H9 (cell line): ENCODE results near the gene RARB. TPM values are rescaled to one million over a fixed set of nuclear protein-coding genes. Genes with fewer than 3 reads are reported as not detected.

Source experiments
- DNase-seq: peaks from one replicate; pipeline ENCODE4 v3.0.0-alpha.2; 2017
- H2AFZ ChIP-seq: one replicate; pipeline ENCODE4 v1.6.1; 2013; ENCODE audit warnings: mild to moderate bottlenecking, low read length, control low read depth, moderate library complexity
- H2AK5ac ChIP-seq: 2 replicates; pipeline ENCODE4 v1.6.1; 2013; ENCODE audit warnings: low read length, control low read depth, mixed read lengths; ENCODE audit not compliant: insufficient read length
- H2BK120ac ChIP-seq: one replicate; pipeline ENCODE4 v1.6.1; 2013; ENCODE audit warnings: low read depth, mild to moderate bottlenecking, low read length, control low read depth, inconsistent platforms; ENCODE audit not compliant: poor library complexity, severe bottlenecking
- H2BK12ac ChIP-seq: 2 replicates; pipeline ENCODE4 v1.6.1; 2013; ENCODE audit warnings: low read length, control low read depth, mixed read lengths, low read depth; ENCODE audit not compliant: insufficient read length
- H2BK15ac ChIP-seq: 2 replicates; pipeline ENCODE4 v1.6.1; 2013; ENCODE audit warnings: low read depth, low read length, control low read depth
- H2BK20ac ChIP-seq: one replicate; pipeline ENCODE4 v1.6.1; 2013; ENCODE audit warnings: low read depth, mild to moderate bottlenecking, low read length, control low read depth, inconsistent platforms; ENCODE audit not compliant: poor library complexity, severe bottlenecking
- H2BK5ac ChIP-seq: 2 replicates; pipeline ENCODE4 v1.6.1; 2013; ENCODE audit warnings: low read length, control low read depth, mixed read lengths; ENCODE audit not compliant: insufficient read length
- H3K14ac ChIP-seq: 2 replicates; pipeline ENCODE4 v1.6.1; 2013; ENCODE audit warnings: low read length, control low read depth; ENCODE audit not compliant: insufficient read depth
- H3K18ac ChIP-seq: 2 replicates; pipeline ENCODE4 v1.6.1; 2013; ENCODE audit warnings: low read depth, mild to moderate bottlenecking, mixed read lengths, low read length, control low read depth; ENCODE audit not compliant: insufficient read length
- H3K23ac ChIP-seq: 2 replicates; pipeline ENCODE4 v1.6.1; 2013; ENCODE audit warnings: low read length, control low read depth, mixed read lengths, low read depth; ENCODE audit not compliant: insufficient read length
- H3K23me2 ChIP-seq: 2 replicates; pipeline ENCODE4 v1.6.1; 2013; ENCODE audit warnings: low read depth, mild to moderate bottlenecking, mixed read lengths, low read length, control low read depth; ENCODE audit not compliant: insufficient read length, poor library complexity, severe bottlenecking
- H3K27ac ChIP-seq: 2 replicates; pipeline ENCODE4 v1.5.1; 2013; ENCODE audit warnings: low read length, control low read depth, mixed read lengths, low read depth; ENCODE audit not compliant: insufficient read length
- H3K27me3 ChIP-seq: 2 replicates; pipeline ENCODE4 v1.6.1; 2013; ENCODE audit warnings: low read length, control low read depth, inconsistent platforms; ENCODE audit not compliant: insufficient read depth
- H3K4ac ChIP-seq: 2 replicates; pipeline ENCODE4 v1.6.1; 2013; ENCODE audit warnings: low read depth, mild to moderate bottlenecking, control low read depth, inconsistent platforms, low read length, moderate library complexity
- H3K4me1 ChIP-seq: 2 replicates; pipeline ENCODE4 v1.6.1; 2013; ENCODE audit warnings: low read length, control low read depth, inconsistent platforms; ENCODE audit not compliant: insufficient read depth
- H3K4me2 ChIP-seq: 2 replicates; pipeline ENCODE4 v1.6.1; 2013; ENCODE audit warnings: low read length, control low read depth, mixed read lengths; ENCODE audit not compliant: insufficient read length, insufficient read depth
- H3K56ac ChIP-seq: 2 replicates; pipeline ENCODE4 v1.6.1; 2013; ENCODE audit warnings: low read depth, mild to moderate bottlenecking, mixed read lengths, low read length, control low read depth; ENCODE audit not compliant: insufficient read length
- H3K79me1 ChIP-seq: 2 replicates; pipeline ENCODE4 v1.6.1; 2013; ENCODE audit warnings: low read depth, mild to moderate bottlenecking, moderate library complexity, low read length, control low read depth, inconsistent platforms; ENCODE audit not compliant: insufficient read depth, poor library complexity, severe bottlenecking
- H3K79me2 ChIP-seq: 2 replicates; pipeline ENCODE4 v1.6.1; 2013; ENCODE audit warnings: low read length, control low read depth, inconsistent platforms; ENCODE audit not compliant: insufficient read depth
- H3K9ac ChIP-seq: 2 replicates; pipeline ENCODE4 v1.6.1; 2013; ENCODE audit warnings: low read length, control low read depth, mixed read lengths; ENCODE audit not compliant: insufficient read length; ENCODE audit errors: extremely low read depth
- H3K9me3 ChIP-seq: one replicate; pipeline ENCODE4 v1.6.1; 2013; ENCODE audit warnings: low read depth, low read length, inconsistent platforms; ENCODE audit not compliant: control insufficient read depth
- H3T11ph ChIP-seq: one replicate; pipeline ENCODE4 v1.6.1; 2013; ENCODE audit warnings: mild to moderate bottlenecking, low read length, control low read depth, inconsistent platforms
- H4K20me1 ChIP-seq: one replicate; pipeline ENCODE4 v1.6.1; 2013; ENCODE audit not compliant: control insufficient read depth, insufficient read length, insufficient read depth
- H4K5ac ChIP-seq: 2 replicates; pipeline ENCODE4 v1.6.1; 2013; ENCODE audit warnings: low read depth, mild to moderate bottlenecking, mixed read lengths, low read length, control low read depth; ENCODE audit not compliant: insufficient read length
- H4K8ac ChIP-seq: replicated peaks from 2 replicates; pipeline ENCODE4 v1.6.1; 2013; ENCODE audit warnings: low read length, control low read depth, mixed read lengths, low read depth; ENCODE audit not compliant: insufficient read length
- H4K91ac ChIP-seq: 2 replicates; pipeline ENCODE4 v1.6.1; 2013; ENCODE audit warnings: low read depth, mild to moderate bottlenecking, moderate library complexity, mixed read lengths, low read length, control low read depth; ENCODE audit not compliant: insufficient read length
- H3K27ac Mint-ChIP-seq, 3 experiments: 2 replicates in 2 of 3; 3 replicates in 1 of 3; pipeline ENCODE4 v1.8.0; 2020 to 2021; ENCODE audit warnings: mixed read lengths in 3 of 3, mild to moderate bottlenecking in 1 of 3, moderate library complexity in 1 of 3
- H3K27me3 Mint-ChIP-seq: 2 replicates; pipeline ENCODE4 v1.8.0; 2021; ENCODE audit warnings: low read depth, mild to moderate bottlenecking, moderate library complexity, mixed read lengths
- H3K36me3 Mint-ChIP-seq, 3 experiments: 2 replicates in 2 of 3; 3 replicates in 1 of 3; pipeline ENCODE4 v1.8.0; 2020 to 2021; ENCODE audit warnings: low read depth in 3 of 3, mixed read lengths in 3 of 3; ENCODE audit not compliant: insufficient read depth in 1 of 3
- H3K4me1 Mint-ChIP-seq, 2 experiments: 2 replicates each; pipeline ENCODE4 v1.8.0; 2020; ENCODE audit warnings: mixed read lengths in 2 of 2
- H3K4me3 Mint-ChIP-seq, 2 experiments: 2 replicates in 1 of 2; 3 replicates in 1 of 2; pipeline ENCODE4 v1.8.0; 2020 to 2021; ENCODE audit warnings: mild to moderate bottlenecking in 2 of 2, mixed read lengths in 2 of 2, moderate library complexity in 1 of 2
- H3K9me3 Mint-ChIP-seq, 2 experiments: 2 replicates in 1 of 2; 3 replicates in 1 of 2; pipeline ENCODE4 v1.8.0; 2020; ENCODE audit warnings: mild to moderate bottlenecking in 2 of 2, mixed read lengths in 2 of 2, moderate library complexity in 1 of 2
- CTCF ChIP-seq: fragments of 200-600 bp; sonication (generic); conservative IDR thresholded peaks from 3 replicates; pipeline ENCODE4 v1.8.0; 2021; ENCODE audit warnings: antibody characterized with exemption, mild to moderate bottlenecking
- WGBS: extraction: QIAGEN DNeasy Blood & Tissue Kit; methylation state at CpG from one replicate; pipeline ENCODE4 v1.1.7; 2013; ENCODE audit warnings: missing lambda C conversion rate, low lambda C conversion rate, mixed read lengths; ENCODE audit not compliant: insufficient read length; ENCODE audit errors: extremely low coverage; 5-methylcytosine and 5-hydroxymethylcytosine counted together
- total RNA-seq: library from RNA; stranded (reverse); gene quantifications from 2 replicates; pipeline ENCODE4 v1.2.1, GENCODE V29; 2021

RARB gene
- total RNA-seq, 1 experiment from 2014 or later: 0.22 TPM

- H2BK5ac ChIP-seq: no peak overlapping the region
- no peak overlapping the region for H3K4me2 ChIP-seq
- no peak overlapping the region for H3K27ac Mint-ChIP-seq
- DNase-seq: no peak
- H3K23me2 ChIP-seq: no peaks in the 10 kb centered on the region
- no peaks in the 10 kb centered on the region for H3K27me3 Mint-ChIP-seq
- no peak overlapping the region for H3K18ac ChIP-seq
- H3K4me1 Mint-ChIP-seq: peaks cover 9 to 11% of the 10 kb centered on the region in 2 experiments
- no peaks in the 10 kb centered on the region for H4K20me1 ChIP-seq
- H3K27ac ChIP-seq: no peak overlapping the region
- H4K5ac ChIP-seq: no peak overlapping the region
- H4K91ac ChIP-seq: no peak overlapping the region
- no peak overlapping the region for H3T11ph ChIP-seq
- no peak overlapping the region for H2BK120ac ChIP-seq
- no peak overlapping the region for H2BK15ac ChIP-seq
- H3K4me3 Mint-ChIP-seq: no peak overlapping the region
- H3K9me3 ChIP-seq: no peaks in the 10 kb centered on the region
- H4K8ac ChIP-seq: no peak overlapping the region
- WGBS: no CpG with 5 or more reads among the region's 6 CpGs
- no peak for TF ChIP-seq CTCF
- H2BK20ac ChIP-seq: no peak overlapping the region
- H2AK5ac ChIP-seq: no peak overlapping the region
- no peak overlapping the region for H3K14ac ChIP-seq
- no peaks in the 10 kb centered on the region for H3K27me3 ChIP-seq
- no peaks in the 10 kb centered on the region for H3K36me3 Mint-ChIP-seq
- no peaks in the 10 kb centered on the region for H3K79me1 ChIP-seq
- no peaks in the 10 kb centered on the region for H3K9me3 Mint-ChIP-seq
- H3K4ac ChIP-seq: no peak overlapping the region
- H3K56ac ChIP-seq: no peak overlapping the region
- H2AFZ ChIP-seq: no peak overlapping the region
- no peak overlapping the region for H2BK12ac ChIP-seq
- H3K4me1 ChIP-seq: no peaks in the 10 kb centered on the region
- H3K9ac ChIP-seq: no peak overlapping the region
- no peaks in the 10 kb centered on the region for H3K79me2 ChIP-seq
- no peak overlapping the region for H3K23ac ChIP-seq
These were observed 158.1 kb downstream of the RARB start for GRCh38 chr3:25586167-25586505.
